HG02973 (cell line): ENCODE data around the gene SHANK1.

ENCODE experiments used
- ATAC-seq: cut with Tn5 transposase; IDR thresholded peaks from one replicate; pipeline ENCODE4 v1.9.1; 2021; ENCODE audit warnings: moderate library complexity; ENCODE audit not compliant: unreplicated experiment

SHANK1 gene

GRCh38 chr19:50713556-50714236 is 5.9 kb downstream of the SHANK1 start:
- no peak for ATAC-seq

GRCh38 chr19:50712833-50713232 is 6.8 kb downstream of the SHANK1 start:
- ATAC-seq, result no peak

- ATAC-seq, result no peak
Measured at GRCh38 chr19:50711805-50712204, 7.8 kb downstream of the SHANK1 start.

- ATAC-seq, result no peak
Measured at GRCh38 chr19:50711196-50711595, 8.4 kb downstream of the SHANK1 start.

GRCh38 chr19:50710612-50711011 is 9.0 kb downstream of the SHANK1 start:
- ATAC-seq, result no peak

GRCh38 chr19:50710094-50710493 is 9.5 kb downstream of the SHANK1 start:
- ATAC-seq, result no peak

GRCh38 chr19:50708179-50708879 is 11.3 kb downstream of the SHANK1 start:
- ATAC-seq, result no peak

GRCh38 chr19:50706387-50706786 is 13.2 kb downstream of the SHANK1 start:
- ATAC-seq, result no peak

- no peak for ATAC-seq
Measured at GRCh38 chr19:50705422-50706019, 14.1 kb downstream of the SHANK1 start.

GRCh38 chr19:50703915-50704796 is 15.4 kb downstream of the SHANK1 start:
- ATAC-seq, result no peak

GRCh38 chr19:50702871-50703829 is 16.5 kb downstream of the SHANK1 start:
- no peak for ATAC-seq

- ATAC-seq, result no peak
Measured at GRCh38 chr19:50702158-50702870, 17.3 kb downstream of the SHANK1 start.

GRCh38 chr19:50701367-50701985 is 18.1 kb downstream of the SHANK1 start:
- ATAC-seq, result no peak

GRCh38 chr19:50697414-50698124 is 22.0 kb downstream of the SHANK1 start:
- no peak for ATAC-seq

GRCh38 chr19:50696094-50696483 is 23.5 kb downstream of the SHANK1 start:
- ATAC-seq, result no peak

- ATAC-seq, result no peak
Measured at GRCh38 chr19:50695251-50696093, 24.1 kb downstream of the SHANK1 start.

GRCh38 chr19:50694815-50695145 is 24.8 kb downstream of the SHANK1 start:
- no peak for ATAC-seq
